GM23338 (cell line): ENCODE results near the gene PLXNA2. TPM values are rescaled to one million over a fixed set of nuclear protein-coding genes. Genes with fewer than 3 reads are reported as not detected.

ENCODE experiments used
- ATAC-seq: fragments of 200-7000 bp; cut with Tn5 transposase; 3 replicates; pipeline ENCODE4 v1.9.1; 2020
- DNase-seq: peaks from one replicate; pipeline ENCODE4 v3.0.0-alpha.2; 2015; ENCODE audit warnings: low spot score
- H2AFZ ChIP-seq: fragments of 200-600 bp; sonication (generic); 2 replicates; pipeline ENCODE4 v1.8.0; 2016; ENCODE audit warnings: antibody characterized with exemption, mild to moderate bottlenecking, moderate library complexity
- H3F3A ChIP-seq: fragments of 200-600 bp; sonication (generic); replicated peaks from 2 replicates; pipeline ENCODE4 v1.8.0; 2017; ENCODE audit warnings: antibody characterized with exemption, mixed run types, low read depth
- H3K27ac ChIP-seq: fragments of 200-600 bp; sonication (generic); 2 replicates; pipeline ENCODE4 v1.6.1; 2016; ENCODE audit warnings: low read depth
- H3K27me3 ChIP-seq: fragments of 200-600 bp; sonication (generic); 2 replicates; pipeline ENCODE4 v1.8.0; 2016; ENCODE audit warnings: mild to moderate bottlenecking, mixed run types, moderate library complexity; ENCODE audit not compliant: insufficient read depth
- H3K36me3 ChIP-seq: fragments of 200-600 bp; sonication (generic); 2 replicates; pipeline ENCODE4 v1.8.0; 2016; ENCODE audit warnings: mild to moderate bottlenecking; ENCODE audit not compliant: insufficient read depth
- H3K4me1 ChIP-seq: fragments of 200-600 bp; sonication (generic); 2 replicates; pipeline ENCODE4 v1.8.0; 2016; ENCODE audit warnings: mild to moderate bottlenecking, moderate library complexity; ENCODE audit not compliant: insufficient read depth
- H3K4me2 ChIP-seq: fragments of 200-600 bp; sonication (generic); 2 replicates; pipeline ENCODE4 v1.7.1; 2017; ENCODE audit warnings: mixed run types
- H3K4me3 ChIP-seq: fragments of 200-600 bp; sonication (generic); 2 replicates; pipeline ENCODE4 v1.6.1; 2016; ENCODE audit warnings: mixed run types
- H3K79me2 ChIP-seq: fragments of 200-600 bp; sonication (generic); replicated peaks from 2 replicates; pipeline ENCODE4 v1.8.0; 2017; ENCODE audit warnings: mild to moderate bottlenecking; ENCODE audit not compliant: insufficient read depth
- H3K9me2 ChIP-seq: fragments of 200-600 bp; sonication (generic); 2 replicates; pipeline ENCODE4 v1.8.0; 2017; ENCODE audit not compliant: insufficient read depth
- H4K20me1 ChIP-seq: fragments of 200-600 bp; sonication (generic); replicated peaks from 2 replicates; pipeline ENCODE4 v1.8.0; 2017; ENCODE audit warnings: mild to moderate bottlenecking; ENCODE audit not compliant: insufficient read depth
- H3K27ac Mint-ChIP-seq: 2 replicates; pipeline ENCODE4 v1.8.0; 2020; ENCODE audit warnings: inconsistent platforms, mild to moderate bottlenecking, moderate library complexity, mixed read lengths
- H3K27me3 Mint-ChIP-seq: 3 replicates; pipeline ENCODE4 v1.8.0; 2022; ENCODE audit warnings: low read depth, mild to moderate bottlenecking, moderate library complexity, mixed read lengths, inconsistent platforms; ENCODE audit not compliant: insufficient read depth, poor library complexity
- H3K36me3 Mint-ChIP-seq: 3 replicates; pipeline ENCODE4 v1.8.0; 2021; ENCODE audit warnings: low read depth, mild to moderate bottlenecking, inconsistent platforms, moderate library complexity, mixed read lengths
- H3K4me1 Mint-ChIP-seq: 3 replicates; pipeline ENCODE4 v1.8.0; 2020; ENCODE audit warnings: mild to moderate bottlenecking, inconsistent platforms, mixed read lengths
- H3K4me3 Mint-ChIP-seq: 3 replicates; pipeline ENCODE4 v1.8.0; 2021; ENCODE audit warnings: moderate library complexity, mild to moderate bottlenecking, inconsistent platforms, mixed read lengths
- H3K9me3 Mint-ChIP-seq: 3 replicates; pipeline ENCODE4 v1.8.0; 2020; ENCODE audit warnings: moderate library complexity, mild to moderate bottlenecking, inconsistent platforms, mixed read lengths
- CREB1 ChIP-seq: fragments of 250-450 bp; sonication (Bioruptor Pico); IDR thresholded peaks from 2 replicates; pipeline ENCODE4 v1.5.0; 2020; ENCODE audit warnings: low read depth, mild to moderate bottlenecking, moderate library complexity
- CTCF ChIP-seq, 2 experiments: fragments of 200-600 bp in 1 of 2; sonication (generic) in 1 of 2; conservative IDR thresholded peaks; 2 replicates each; pipeline versions ENCODE4 v1.5.1 to v1.6.1; 2016 to 2017; ENCODE audit warnings: antibody characterized with exemption in 2 of 2, low read depth in 2 of 2, mild to moderate bottlenecking in 2 of 2, moderate library complexity in 1 of 2
- EZH2 ChIP-seq: fragments of 200-600 bp; sonication (generic); IDR thresholded peaks from one replicate; pipeline ENCODE4 v1.8.0; 2017; ENCODE audit warnings: antibody characterized with exemption, mild to moderate bottlenecking, low read depth; ENCODE audit not compliant: unreplicated experiment
- EZH2phosphoT487 ChIP-seq: fragments of 200-600 bp; sonication (generic); IDR thresholded peaks from one replicate; pipeline ENCODE4 v1.8.1; 2018; ENCODE audit warnings: antibody characterized with exemption; ENCODE audit not compliant: unreplicated experiment
- JUNB ChIP-seq: IDR thresholded peaks from one replicate; pipeline ENCODE4 v1.6.1; 2016; ENCODE audit warnings: antibody characterized with exemption; ENCODE audit not compliant: unreplicated experiment
- NANOG ChIP-seq: IDR thresholded peaks from 2 replicates; pipeline ENCODE4 v1.6.1; 2016; ENCODE audit warnings: antibody characterized with exemption, borderline replicate concordance
- POLR2AphosphoS5 ChIP-seq: IDR thresholded peaks from 2 replicates; pipeline ENCODE4 v1.6.1; 2016; ENCODE audit warnings: antibody characterized with exemption, low read depth
- STAT1 ChIP-seq: IDR thresholded peaks from one replicate; pipeline ENCODE4 v1.6.1; 2016; ENCODE audit warnings: antibody characterized with exemption; ENCODE audit not compliant: unreplicated experiment
- ZNF114 ChIP-seq: fragments of 250-450 bp; sonication (Bioruptor Pico); IDR thresholded peaks from 2 replicates; pipeline ENCODE4 v1.5.0; 2020; ENCODE audit warnings: mild to moderate bottlenecking, moderate library complexity
- ZNF331 ChIP-seq: fragments of 250-450 bp; sonication (Bioruptor Pico); IDR thresholded peaks from 2 replicates; pipeline ENCODE4 v1.5.0; 2020; ENCODE audit warnings: low read depth, mild to moderate bottlenecking, moderate library complexity
- polyA plus RNA-seq: library from polyadenylated mRNA; unstranded; fragments of >200 nt; fragmentation: Nextera tagmentation; extraction: Ambion mirVana; gene quantifications from 2 replicates; pipeline ENCODE4 v1.2.1, GENCODE V29; 2016
- total RNA-seq: library from RNA; depleted of rRNA; stranded (reverse); fragments of >200 nt; shearing (Covaris generic); gene quantifications from 2 replicates; pipeline ENCODE4 v1.2.3, GENCODE V29; 2014
- TF ChIP-seq, protein P1 (sequence below): fragments of 250-450 bp; sonication (Bioruptor Pico); IDR thresholded peaks from 2 replicates; pipeline ENCODE4 v1.5.0; 2020; ENCODE audit warnings: mild to moderate bottlenecking, moderate library complexity
- TF ChIP-seq, protein P2 (sequence below): IDR thresholded peaks from one replicate; pipeline ENCODE4 v1.6.1; 2018; ENCODE audit warnings: antibody characterized with exemption; ENCODE audit not compliant: unreplicated experiment
- TF ChIP-seq, protein P3 (sequence below): IDR thresholded peaks from 2 replicates; pipeline ENCODE4 v1.6.1; 2016; ENCODE audit warnings: antibody characterized with exemption

PLXNA2 gene
- total and polyA plus RNA-seq, 2 experiments from 2014 or later = 0.40 to 1.8 TPM

DNA sequence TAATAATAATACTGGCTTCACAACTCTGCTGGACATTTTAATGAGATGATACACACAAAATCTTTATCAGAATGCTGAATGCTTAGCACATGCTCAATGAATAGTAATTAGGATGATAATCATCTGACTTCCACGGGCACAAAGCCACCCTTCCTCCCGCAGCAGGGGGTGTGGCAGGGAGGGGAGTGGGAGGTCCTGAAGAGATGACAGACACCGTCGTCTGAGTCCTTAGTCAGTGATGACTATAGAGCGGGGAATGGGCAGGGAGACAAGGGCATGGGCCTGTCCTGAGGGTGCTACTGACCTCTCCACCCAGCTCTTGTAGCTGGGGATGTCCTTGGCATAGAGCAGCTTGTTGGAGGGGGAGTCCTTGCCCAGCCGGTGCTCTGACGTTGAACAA, 215.7 kb downstream of the PLXNA2 start:
- Mint-ChIP-seq H3K27me3 (peaks cover 17% of the 10 kb centered on the region), H3K4me1 (peaks cover 6% of the 10 kb centered on the region), H3K9me3 (no peaks in the 10 kb centered on the region; the same call in 2 of the 3 replicates), H3K36me3 (no peaks in the 10 kb centered on the region), H3K4me3 (no peak overlapping the region), H3K27ac (no peak overlapping the region)
- no peaks in the 10 kb centered on the region for H3F3A ChIP-seq
- peaks cover 5% of the 10 kb centered on the region for H3K9me2 ChIP-seq
- H3K4me1 ChIP-seq = no peaks in the 10 kb centered on the region
- no peak overlapping the region for H2AFZ ChIP-seq
- no peaks in the 10 kb centered on the region for H3K27me3 ChIP-seq
- TF ChIP-seq CREB1 (CRISPR knock-in tag) (no peak), EZH2 (no peak), EZH2phosphoT487 (no peak), JUNB (no peak), STAT1 (no peak), ZNF114 (CRISPR knock-in tag) (no peak), POLR2AphosphoS5 (no peak), ZNF331 (CRISPR knock-in tag) (no peak), NANOG (no peak), CTCF (conservative IDR thresholded peaks at IDR 0.05; ENCODE audit: low read depth in 2 of 2) (no peak)
- TF ChIP-seq, protein P1, sequence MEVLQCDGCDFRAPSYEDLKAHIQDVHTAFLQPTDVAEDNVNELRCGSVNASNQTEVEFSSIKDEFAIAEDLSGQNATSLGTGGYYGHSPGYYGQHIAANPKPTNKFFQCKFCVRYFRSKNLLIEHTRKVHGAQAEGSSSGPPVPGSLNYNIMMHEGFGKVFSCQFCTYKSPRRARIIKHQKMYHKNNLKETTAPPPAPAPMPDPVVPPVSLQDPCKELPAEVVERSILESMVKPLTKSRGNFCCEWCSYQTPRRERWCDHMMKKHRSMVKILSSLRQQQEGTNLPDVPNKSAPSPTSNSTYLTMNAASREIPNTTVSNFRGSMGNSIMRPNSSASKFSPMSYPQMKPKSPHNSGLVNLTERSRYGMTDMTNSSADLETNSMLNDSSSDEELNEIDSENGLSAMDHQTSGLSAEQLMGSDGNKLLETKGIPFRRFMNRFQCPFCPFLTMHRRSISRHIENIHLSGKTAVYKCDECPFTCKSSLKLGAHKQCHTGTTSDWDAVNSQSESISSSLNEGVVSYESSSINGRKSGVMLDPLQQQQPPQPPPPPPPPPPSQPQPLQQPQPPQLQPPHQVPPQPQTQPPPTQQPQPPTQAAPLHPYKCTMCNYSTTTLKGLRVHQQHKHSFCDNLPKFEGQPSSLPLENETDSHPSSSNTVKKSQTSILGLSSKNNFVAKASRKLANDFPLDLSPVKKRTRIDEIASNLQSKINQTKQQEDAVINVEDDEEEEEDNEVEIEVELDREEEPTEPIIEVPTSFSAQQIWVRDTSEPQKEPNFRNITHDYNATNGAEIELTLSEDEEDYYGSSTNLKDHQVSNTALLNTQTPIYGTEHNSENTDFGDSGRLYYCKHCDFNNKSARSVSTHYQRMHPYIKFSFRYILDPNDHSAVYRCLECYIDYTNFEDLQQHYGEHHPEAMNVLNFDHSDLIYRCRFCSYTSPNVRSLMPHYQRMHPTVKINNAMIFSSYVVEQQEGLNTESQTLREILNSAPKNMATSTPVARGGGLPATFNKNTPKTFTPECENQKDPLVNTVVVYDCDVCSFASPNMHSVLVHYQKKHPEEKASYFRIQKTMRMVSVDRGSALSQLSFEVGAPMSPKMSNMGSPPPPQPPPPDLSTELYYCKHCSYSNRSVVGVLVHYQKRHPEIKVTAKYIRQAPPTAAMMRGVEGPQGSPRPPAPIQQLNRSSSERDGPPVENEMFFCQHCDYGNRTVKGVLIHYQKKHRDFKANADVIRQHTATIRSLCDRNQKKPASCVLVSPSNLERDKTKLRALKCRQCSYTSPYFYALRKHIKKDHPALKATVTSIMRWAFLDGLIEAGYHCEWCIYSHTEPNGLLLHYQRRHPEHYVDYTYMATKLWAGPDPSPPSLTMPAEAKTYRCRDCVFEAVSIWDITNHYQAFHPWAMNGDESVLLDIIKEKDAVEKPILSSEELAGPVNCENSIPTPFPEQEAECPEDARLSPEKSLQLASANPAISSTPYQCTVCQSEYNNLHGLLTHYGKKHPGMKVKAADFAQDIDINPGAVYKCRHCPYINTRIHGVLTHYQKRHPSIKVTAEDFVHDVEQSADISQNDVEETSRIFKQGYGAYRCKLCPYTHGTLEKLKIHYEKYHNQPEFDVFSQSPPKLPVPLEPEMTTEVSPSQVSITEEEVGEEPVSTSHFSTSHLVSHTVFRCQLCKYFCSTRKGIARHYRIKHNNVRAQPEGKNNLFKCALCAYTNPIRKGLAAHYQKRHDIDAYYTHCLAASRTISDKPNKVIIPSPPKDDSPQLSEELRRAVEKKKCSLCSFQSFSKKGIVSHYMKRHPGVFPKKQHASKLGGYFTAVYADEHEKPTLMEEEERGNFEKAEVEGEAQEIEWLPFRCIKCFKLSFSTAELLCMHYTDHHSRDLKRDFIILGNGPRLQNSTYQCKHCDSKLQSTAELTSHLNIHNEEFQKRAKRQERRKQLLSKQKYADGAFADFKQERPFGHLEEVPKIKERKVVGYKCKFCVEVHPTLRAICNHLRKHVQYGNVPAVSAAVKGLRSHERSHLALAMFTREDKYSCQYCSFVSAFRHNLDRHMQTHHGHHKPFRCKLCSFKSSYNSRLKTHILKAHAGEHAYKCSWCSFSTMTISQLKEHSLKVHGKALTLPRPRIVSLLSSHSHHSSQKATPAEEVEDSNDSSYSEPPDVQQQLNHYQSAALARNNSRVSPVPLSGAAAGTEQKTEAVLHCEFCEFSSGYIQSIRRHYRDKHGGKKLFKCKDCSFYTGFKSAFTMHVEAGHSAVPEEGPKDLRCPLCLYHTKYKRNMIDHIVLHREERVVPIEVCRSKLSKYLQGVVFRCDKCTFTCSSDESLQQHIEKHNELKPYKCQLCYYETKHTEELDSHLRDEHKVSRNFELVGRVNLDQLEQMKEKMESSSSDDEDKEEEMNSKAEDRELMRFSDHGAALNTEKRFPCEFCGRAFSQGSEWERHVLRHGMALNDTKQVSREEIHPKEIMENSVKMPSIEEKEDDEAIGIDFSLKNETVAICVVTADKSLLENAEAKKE = no peak
- TF ChIP-seq, protein P2, sequence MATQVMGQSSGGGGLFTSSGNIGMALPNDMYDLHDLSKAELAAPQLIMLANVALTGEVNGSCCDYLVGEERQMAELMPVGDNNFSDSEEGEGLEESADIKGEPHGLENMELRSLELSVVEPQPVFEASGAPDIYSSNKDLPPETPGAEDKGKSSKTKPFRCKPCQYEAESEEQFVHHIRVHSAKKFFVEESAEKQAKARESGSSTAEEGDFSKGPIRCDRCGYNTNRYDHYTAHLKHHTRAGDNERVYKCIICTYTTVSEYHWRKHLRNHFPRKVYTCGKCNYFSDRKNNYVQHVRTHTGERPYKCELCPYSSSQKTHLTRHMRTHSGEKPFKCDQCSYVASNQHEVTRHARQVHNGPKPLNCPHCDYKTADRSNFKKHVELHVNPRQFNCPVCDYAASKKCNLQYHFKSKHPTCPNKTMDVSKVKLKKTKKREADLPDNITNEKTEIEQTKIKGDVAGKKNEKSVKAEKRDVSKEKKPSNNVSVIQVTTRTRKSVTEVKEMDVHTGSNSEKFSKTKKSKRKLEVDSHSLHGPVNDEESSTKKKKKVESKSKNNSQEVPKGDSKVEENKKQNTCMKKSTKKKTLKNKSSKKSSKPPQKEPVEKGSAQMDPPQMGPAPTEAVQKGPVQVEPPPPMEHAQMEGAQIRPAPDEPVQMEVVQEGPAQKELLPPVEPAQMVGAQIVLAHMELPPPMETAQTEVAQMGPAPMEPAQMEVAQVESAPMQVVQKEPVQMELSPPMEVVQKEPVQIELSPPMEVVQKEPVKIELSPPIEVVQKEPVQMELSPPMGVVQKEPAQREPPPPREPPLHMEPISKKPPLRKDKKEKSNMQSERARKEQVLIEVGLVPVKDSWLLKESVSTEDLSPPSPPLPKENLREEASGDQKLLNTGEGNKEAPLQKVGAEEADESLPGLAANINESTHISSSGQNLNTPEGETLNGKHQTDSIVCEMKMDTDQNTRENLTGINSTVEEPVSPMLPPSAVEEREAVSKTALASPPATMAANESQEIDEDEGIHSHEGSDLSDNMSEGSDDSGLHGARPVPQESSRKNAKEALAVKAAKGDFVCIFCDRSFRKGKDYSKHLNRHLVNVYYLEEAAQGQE = no peak
- TF ChIP-seq, protein P3, sequence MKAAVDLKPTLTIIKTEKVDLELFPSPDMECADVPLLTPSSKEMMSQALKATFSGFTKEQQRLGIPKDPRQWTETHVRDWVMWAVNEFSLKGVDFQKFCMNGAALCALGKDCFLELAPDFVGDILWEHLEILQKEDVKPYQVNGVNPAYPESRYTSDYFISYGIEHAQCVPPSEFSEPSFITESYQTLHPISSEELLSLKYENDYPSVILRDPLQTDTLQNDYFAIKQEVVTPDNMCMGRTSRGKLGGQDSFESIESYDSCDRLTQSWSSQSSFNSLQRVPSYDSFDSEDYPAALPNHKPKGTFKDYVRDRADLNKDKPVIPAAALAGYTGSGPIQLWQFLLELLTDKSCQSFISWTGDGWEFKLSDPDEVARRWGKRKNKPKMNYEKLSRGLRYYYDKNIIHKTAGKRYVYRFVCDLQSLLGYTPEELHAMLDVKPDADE = no peak
- no peak overlapping the region for H3K4me3 ChIP-seq
- DNase-seq (no peak), ATAC-seq (no peak)
- no peak overlapping the region for H3K27ac ChIP-seq
- H3K4me2 ChIP-seq = no peak overlapping the region
- H3K36me3 ChIP-seq = no peaks in the 10 kb centered on the region
- no peaks in the 10 kb centered on the region for H4K20me1 ChIP-seq
- H3K79me2 ChIP-seq = no peaks in the 10 kb centered on the region
